Uterus (tissue), 4 donors: Measurements from ENCODE around the gene CBX2. TPM values are rescaled to one million over a fixed set of nuclear protein-coding genes. Genes with fewer than 3 reads are reported as not detected.
A peak's percentile ranks its signal among the peaks of the same experiment; 100 is the strongest.

ENCODE experiments used
- DNase-seq, 2 donors: peaks; one replicate each; pipeline ENCODE4 v3.0.0-alpha.2; 2019 to 2020
- H3K27ac ChIP-seq, 2 donors: fragments of 200-600 bp; sonication (generic); 1 replicate in 1 of 2; 2 replicates in 1 of 2; pipeline ENCODE4 v1.5.1; 2016 to 2018
- H3K27me3 ChIP-seq, 2 donors: fragments of 200-600 bp; sonication (generic); one replicate each; pipeline ENCODE4 v1.5.1; 2018 to 2019; ENCODE audit warnings: control low read depth in 1 of 2
- H3K36me3 ChIP-seq, 2 donors: fragments of 200-600 bp; sonication (generic); one replicate each; pipeline ENCODE4 v1.5.1; 2019; ENCODE audit warnings: control low read depth in 1 of 2
- H3K4me1 ChIP-seq, 2 donors: fragments of 200-600 bp; sonication (generic); one replicate each; pipeline ENCODE4 v1.5.1; 2018 to 2019; ENCODE audit warnings: control low read depth in 1 of 2
- H3K4me3 ChIP-seq, 2 donors: fragments of 200-600 bp; sonication (generic); 1 replicate in 1 of 2; 2 replicates in 1 of 2; pipeline ENCODE4 v1.5.1; 2018 to 2019; ENCODE audit warnings: mild to moderate bottlenecking in 1 of 2
- H3K9me3 ChIP-seq, 2 donors: fragments of 200-600 bp; sonication (generic); one replicate each; pipeline ENCODE4 v1.5.1; 2019; ENCODE audit warnings: control low read depth in 1 of 2
- CTCF ChIP-seq, 4 experiments: fragments of 200-600 bp in 2 of 4; fragments of 450-650 bp in 2 of 4; sonication (generic) in 2 of 4; IDR thresholded peaks; one replicate each; pipeline ENCODE4 v1.5.1; 2016 to 2019; ENCODE audit warnings: antibody characterized with exemption in 4 of 4, mild to moderate bottlenecking in 2 of 4, moderate library complexity in 1 of 4
- POLR2A ChIP-seq, 2 donors: fragments of 450-650 bp; IDR thresholded peaks; one replicate each; pipeline ENCODE4 v1.6.1; 2016; ENCODE audit warnings: antibody characterized with exemption in 2 of 2, mild to moderate bottlenecking in 1 of 2, moderate library complexity in 1 of 2
- intact Hi-C: fragments of 100-400 bp; cut with DNase I; formaldehyde crosslinking; loops from one replicate; pipeline ENCODE4 v1.15.1; 2023; ENCODE audit warnings: low total_unique reads
- total RNA-seq, 4 donors: library from RNA; depleted of rRNA in 3 of 4; stranded (reverse); fragments of >200 nt in 3 of 4; gene quantifications; one replicate each; pipeline versions ENCODE4 v1.1.0 to v1.2.4, GENCODE V29; 2014 to 2023
- donor health status: DM: yes; HTN: yes; CAD: no.

The CBX2 gene
- total RNA-seq, 4 donors from 2014 or later = 1.0 to 14.9 (median 4.6) TPM; not detected in 1

DNA sequence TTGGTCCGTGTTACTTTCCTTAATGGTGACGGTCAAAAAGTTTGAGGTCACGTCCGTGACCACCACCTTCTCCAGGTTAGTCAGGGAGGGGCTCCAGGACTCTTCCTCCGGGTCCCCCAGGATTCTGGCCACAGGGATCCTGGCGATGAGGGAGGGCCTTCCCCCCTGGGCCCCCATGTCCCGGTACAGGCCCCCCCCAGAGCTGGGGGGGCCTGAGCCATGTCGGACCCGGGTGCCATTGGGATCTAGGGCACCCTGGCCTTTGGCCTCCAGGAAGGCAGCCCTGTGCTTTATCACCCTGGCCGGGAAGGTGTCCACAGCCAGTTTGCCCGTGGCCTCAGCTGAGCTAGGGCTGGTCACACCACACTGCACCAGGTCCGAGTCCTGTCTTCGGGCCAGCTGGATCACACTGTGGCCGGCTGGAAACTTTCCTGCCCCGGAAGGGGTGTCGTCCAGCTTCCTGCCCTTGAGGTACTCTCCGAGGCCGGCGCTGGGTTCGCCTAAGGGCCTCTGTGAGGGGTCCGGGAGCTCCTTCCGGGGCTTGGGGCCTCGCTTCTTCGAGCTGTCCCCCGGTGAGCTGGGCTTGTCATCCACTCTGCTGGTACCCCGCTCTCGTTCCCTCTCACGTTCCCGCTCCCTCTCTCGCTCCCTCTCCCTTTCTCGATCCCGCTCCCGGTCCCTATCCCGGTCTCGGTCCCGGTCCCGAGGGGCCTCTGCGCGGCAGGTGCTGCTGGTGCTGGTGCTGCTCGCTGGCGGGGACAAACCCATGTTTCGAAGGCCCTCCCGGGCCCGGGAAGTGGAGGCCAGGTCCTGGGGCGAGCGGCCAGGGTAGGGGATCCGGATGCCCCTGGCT lies 16.9 kb downstream of the CBX2 start:
- Histone ChIP-seq H3K27ac (no peak overlapping the region), H3K4me3 (no peak overlapping the region), H3K4me1 (peaks cover 7 to 24% of the 10 kb centered on the region in 2 donors), H3K9me3 (no peaks in the 10 kb centered on the region), H3K27me3 (peaks cover 47 to 56% of the 10 kb centered on the region in 2 donors), H3K36me3 (no peaks in the 10 kb centered on the region)
- TF ChIP-seq POLR2A (IDR thresholded peaks at IDR 0.05) = no peak
- no peak for TF ChIP-seq CTCF (IDR thresholded peaks at IDR 0.05)
- intact Hi-C loops = loop anchor here (5.0 kb wide), 1 partner anchor 47 kb away; no protein-coding TSS in a partner anchor
- DNase-seq = no peak

DNA sequence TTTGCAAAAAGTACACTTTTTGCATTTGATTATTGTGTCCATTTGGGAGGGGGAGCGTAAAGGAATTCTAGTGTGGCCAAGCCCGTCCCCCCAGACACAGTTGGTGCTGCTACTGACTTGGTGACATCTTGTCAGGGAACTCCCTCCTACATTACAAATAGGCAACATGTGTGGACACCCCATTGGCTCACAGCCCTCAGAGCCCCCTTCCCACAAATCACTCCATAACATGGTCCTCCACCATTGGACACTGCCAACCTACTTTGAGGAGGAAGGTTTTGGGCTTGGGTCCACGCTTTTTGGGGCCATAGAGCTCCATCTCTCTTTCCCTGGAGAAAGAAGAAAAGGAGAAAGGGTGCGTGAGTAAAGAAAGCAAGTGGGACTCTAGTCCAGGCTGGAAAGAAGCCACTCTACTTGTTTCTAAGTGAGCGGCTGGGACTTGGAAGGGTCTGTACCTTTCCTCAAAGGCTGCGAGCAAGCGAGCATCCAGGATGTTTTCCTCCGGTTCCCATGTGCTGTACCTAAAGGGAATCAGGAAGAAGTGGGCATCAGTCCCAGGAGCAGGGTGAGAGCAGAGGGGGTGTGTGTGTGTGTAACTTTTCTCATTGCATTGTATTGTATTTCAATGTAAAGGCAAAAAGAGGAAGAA lies 18.0 kb downstream of the CBX2 start:
- Histone ChIP-seq H3K27ac (no peak overlapping the region), H3K9me3 (no peaks in the 10 kb centered on the region), H3K27me3 (peaks cover 47 to 56% of the 10 kb centered on the region in 2 donors), H3K4me1 (peaks cover 7 to 19% of the 10 kb centered on the region in 2 donors), H3K36me3 (no peaks in the 10 kb centered on the region), H3K4me3 (peak overlapping the region; percentile 51 to 76)
- no peak for DNase-seq
- TF ChIP-seq CTCF (IDR thresholded peaks at IDR 0.05) (no peak), POLR2A (IDR thresholded peaks at IDR 0.05) (no peak)
- intact Hi-C loops = no loop called here

DNA sequence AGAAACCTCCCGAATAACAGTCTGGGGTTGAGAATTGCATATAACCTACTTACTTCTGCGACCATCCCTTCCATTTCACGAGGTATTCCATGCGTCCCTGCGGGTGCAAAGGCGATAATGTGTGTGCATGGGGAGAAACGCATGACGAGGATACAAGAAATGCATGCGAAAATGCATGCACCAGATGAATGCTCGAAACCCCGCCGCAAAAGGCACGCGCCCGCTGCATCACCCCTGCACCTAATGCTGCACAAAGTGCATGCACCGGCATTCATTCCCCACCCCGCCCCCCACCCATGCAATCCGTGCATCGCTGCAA lies 18.5 kb downstream of the CBX2 start:
- TF ChIP-seq CTCF (IDR thresholded peaks at IDR 0.05) (no peak), POLR2A (IDR thresholded peaks at IDR 0.05) (no peak)
- H3K9me3 ChIP-seq = no peaks in the 10 kb centered on the region
- peaks cover 47 to 56% of the 10 kb centered on the region in 2 donors for H3K27me3 ChIP-seq
- peak overlapping the region; percentile 51 to 76 for H3K4me3 ChIP-seq
- H3K36me3 ChIP-seq = no peaks in the 10 kb centered on the region
- H3K4me1 ChIP-seq = peaks cover 7 to 19% of the 10 kb centered on the region in 2 donors
- no peak for DNase-seq
- H3K27ac ChIP-seq = peak overlapping the region; percentile 66 to 73
- intact Hi-C loops = no loop called here

GRCh38 chr17:79796763-79797491 lies 19.0 kb downstream of the CBX2 start, which contains the start of gene CBX8:
Gene CBX8, minus strand, starts transcription at chr17:79797077. Its CDS starts 79 bp downstream, at chr17:79796998.
- TF ChIP-seq CTCF (IDR thresholded peaks at IDR 0.05) (peak; percentile 6 to 58 (median 31)), POLR2A (IDR thresholded peaks at IDR 0.05) (peak; percentile 25 to 37)
- H3K27me3 ChIP-seq = peaks cover 47 to 55% of the 10 kb centered on the region in 2 donors
- peak within 1 kb of the TSS; percentile 51 to 76 for H3K4me3 ChIP-seq
- peaks cover 7 to 19% of the 10 kb centered on the region in 2 donors for H3K4me1 ChIP-seq
- peak; percentile 99 to 100 for DNase-seq
- intact Hi-C loops = no loop called here
- peak within 1 kb of the TSS; percentile 66 to 73 for H3K27ac ChIP-seq
- H3K36me3 ChIP-seq = no peaks in the 10 kb centered on the region
- no peaks in the 10 kb centered on the region for H3K9me3 ChIP-seq
